GM21360 (cell line): ENCODE data around the gene SFMBT1.

Source experiments
- ATAC-seq: cut with Tn5 transposase; IDR thresholded peaks from one replicate; pipeline ENCODE4 v1.9.1; 2021; ENCODE audit warnings: mild to moderate bottlenecking, moderate library complexity; ENCODE audit not compliant: unreplicated experiment

Gene SFMBT1

GRCh38 chr3:53045518-53046170, at the start of gene SFMBT1:
Gene SFMBT1, minus strand, starts transcription at chr3:53046073. Its CDS starts 76,945 bp downstream, at chr3:52969128.
- peak; percentile 34 for ATAC-seq

- ATAC-seq = no peak
Observed at GRCh38 chr3:53092942-53093341, 47.1 kb upstream of the SFMBT1 start.

GRCh38 chr3:53092216-53092615, 46.3 kb upstream of the SFMBT1 start:
- ATAC-seq = no peak

GRCh38 chr3:53091011-53091410, 45.1 kb upstream of the SFMBT1 start:
- ATAC-seq = no peak

GRCh38 chr3:53089511-53089910, 43.6 kb upstream of the SFMBT1 start:
- no peak for ATAC-seq

- no peak for ATAC-seq
Observed at GRCh38 chr3:53085476-53085875, 39.6 kb upstream of the SFMBT1 start.

GRCh38 chr3:53084310-53085001, 38.6 kb upstream of the SFMBT1 start:
- no peak for ATAC-seq

- no peak for ATAC-seq
Observed at GRCh38 chr3:53083949-53084309, 38.1 kb upstream of the SFMBT1 start.

- ATAC-seq = no peak
Observed at GRCh38 chr3:53083521-53083920, 37.6 kb upstream of the SFMBT1 start.

- ATAC-seq = no peak
Observed at GRCh38 chr3:53082736-53083135, 36.9 kb upstream of the SFMBT1 start.

- no peak for ATAC-seq
Observed at GRCh38 chr3:53081318-53081717, 35.4 kb upstream of the SFMBT1 start.

GRCh38 chr3:53080612-53081205, 34.8 kb upstream of the SFMBT1 start:
- ATAC-seq = no peak

- ATAC-seq = no peak
Observed at GRCh38 chr3:53079791-53080555, 34.1 kb upstream of the SFMBT1 start.

- ATAC-seq = no peak
Observed at GRCh38 chr3:53079147-53079546, 33.3 kb upstream of the SFMBT1 start.

GRCh38 chr3:53078656-53079055, 32.8 kb upstream of the SFMBT1 start:
- ATAC-seq = no peak

- ATAC-seq = no peak
Observed at GRCh38 chr3:53077476-53078220, 31.8 kb upstream of the SFMBT1 start.

- ATAC-seq = no peak
Observed at GRCh38 chr3:53075743-53076140, 29.9 kb upstream of the SFMBT1 start.

GRCh38 chr3:53074761-53075742, 29.2 kb upstream of the SFMBT1 start:
- ATAC-seq = no peak

- no peak for ATAC-seq
Observed at GRCh38 chr3:53074366-53074696, 28.5 kb upstream of the SFMBT1 start.
